GF-D8 (cell line): ENCODE data around the gene PREX1.

Source experiments
- DNase-seq: peaks from one replicate; lab custom pipeline; 2025; lab: John Stamatoyannopoulos, UW

Gene PREX1

GRCh38 chr20:48634641-48635040, 193.2 kb downstream of the PREX1 start:
- no peak for DNase-seq

DNA sequence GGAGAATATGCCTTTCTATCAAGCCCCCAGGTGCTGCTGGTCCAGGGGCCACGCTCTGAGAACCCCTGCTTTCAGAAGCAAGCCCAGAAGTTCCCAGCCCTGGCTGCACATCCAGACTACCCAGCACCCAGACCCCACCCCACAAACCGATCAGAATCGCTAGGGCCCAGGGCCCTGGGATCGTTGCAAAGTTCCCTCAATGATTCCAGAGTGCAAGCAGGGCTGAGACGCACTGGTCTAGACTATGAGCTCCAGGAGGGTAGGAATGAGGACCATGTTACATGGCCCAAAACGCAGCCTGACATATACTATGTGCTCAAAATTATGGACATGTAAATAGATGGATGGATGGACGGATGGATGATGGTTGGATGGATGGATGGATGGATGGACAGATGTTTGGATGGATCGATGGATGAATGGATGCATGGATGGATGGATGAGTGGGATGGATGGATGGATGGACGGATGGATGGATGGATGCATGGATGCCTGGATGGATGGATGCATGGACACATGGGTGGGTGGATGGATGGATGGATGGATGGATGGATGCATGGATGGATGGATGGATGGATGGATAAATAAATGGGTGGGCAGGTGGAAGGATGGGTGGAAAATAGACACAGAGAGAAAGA, 194.1 kb downstream of the PREX1 start:
- no peak for DNase-seq

- DNase-seq, result no peak
These were observed 194.8 kb downstream of the PREX1 start for GRCh38 chr20:48632825-48633619.

DNA sequence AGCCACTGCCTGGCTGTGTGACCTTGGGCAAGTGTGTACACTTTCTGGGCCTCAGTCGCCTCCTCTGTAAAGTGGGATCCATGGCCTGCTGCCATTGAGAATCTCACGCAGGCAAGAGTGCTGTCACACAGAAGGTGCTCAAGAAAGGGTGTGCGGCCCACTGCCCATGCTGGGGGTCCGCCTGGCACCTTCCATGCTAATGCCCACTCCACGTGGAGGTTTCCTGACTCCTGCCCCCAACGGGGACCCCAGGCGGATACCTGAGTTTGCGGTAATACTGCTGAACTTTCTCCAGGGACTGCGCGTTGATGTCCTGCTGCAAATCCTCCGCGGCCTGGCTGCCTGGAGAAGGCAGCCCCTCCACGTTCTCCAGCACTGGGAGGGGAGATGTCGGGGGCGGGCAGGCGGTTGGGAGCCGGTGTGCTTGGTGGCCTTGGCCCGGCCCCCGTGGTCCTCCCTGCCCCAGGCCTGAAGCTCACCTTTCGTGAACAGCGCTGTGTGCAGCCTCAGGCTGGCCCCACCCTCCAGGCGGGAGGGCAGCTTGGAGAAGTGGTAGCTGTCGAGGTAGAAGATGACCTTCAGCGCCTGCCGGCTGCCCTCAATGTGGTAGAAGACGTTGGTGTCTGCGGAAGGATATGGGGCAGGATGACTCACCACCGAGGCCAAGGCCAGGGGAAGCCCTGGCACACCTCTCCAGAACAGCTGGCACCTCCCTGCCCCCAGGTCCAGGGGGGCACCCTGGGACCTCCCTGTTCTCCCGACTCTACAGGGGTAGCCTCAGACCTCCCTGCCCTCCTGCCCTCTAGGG, 195.6 kb downstream of the PREX1 start:
- DNase-seq, result no peak

GRCh38 chr20:48631114-48632016, 196.4 kb downstream of the PREX1 start:
- DNase-seq, result no peak

DNA sequence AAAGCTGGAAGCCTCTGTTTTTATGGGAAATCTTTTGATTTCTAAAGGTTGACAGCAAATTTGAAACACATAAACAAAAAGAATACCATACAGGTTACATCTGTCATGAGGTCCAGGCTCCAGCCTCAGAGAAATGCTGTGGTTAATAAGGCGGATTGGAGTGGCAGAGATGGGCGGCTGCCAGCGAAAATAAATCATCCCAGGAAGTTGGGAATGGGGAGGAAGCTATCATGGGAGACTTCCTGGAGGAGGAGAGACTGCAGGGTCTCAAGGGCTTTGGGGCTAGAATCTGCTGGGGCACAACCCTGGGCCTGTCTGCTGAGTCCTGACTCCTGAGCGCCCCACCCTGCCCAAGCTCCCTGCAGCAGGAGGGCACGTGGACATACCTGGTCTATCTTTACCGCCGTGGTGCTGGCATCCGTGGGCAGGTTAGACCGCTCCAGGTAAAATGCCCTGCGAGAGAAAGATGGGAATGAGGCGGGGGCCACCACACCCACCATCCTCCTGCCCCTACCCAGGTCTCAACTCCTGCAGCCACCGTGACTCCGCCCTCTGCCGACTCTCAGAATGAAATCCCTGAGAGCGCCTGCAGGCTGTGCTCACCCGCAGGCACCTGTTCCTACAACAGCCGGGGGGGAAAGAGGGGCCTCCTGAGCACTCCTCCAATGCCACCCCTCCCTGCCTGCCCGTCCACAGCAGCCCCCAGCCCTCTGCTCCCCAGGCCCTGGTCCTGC, 197.3 kb downstream of the PREX1 start:
- DNase-seq, result no peak

- DNase-seq, result no peak
These were observed 197.9 kb downstream of the PREX1 start for GRCh38 chr20:48629960-48630315.

GRCh38 chr20:48629069-48629959, 198.5 kb downstream of the PREX1 start:
- DNase-seq, result no peak

GRCh38 chr20:48627737-48628128, 200.1 kb downstream of the PREX1 start:
- no peak for DNase-seq

GRCh38 chr20:48626938-48627736, 200.7 kb downstream of the PREX1 start:
- no peak for DNase-seq

- peak; percentile 89 for DNase-seq
These were observed 201.4 kb downstream of the PREX1 start for GRCh38 chr20:48626226-48626937.

GRCh38 chr20:48625136-48625900, 202.5 kb downstream of the PREX1 start:
- no peak for DNase-seq

DNA sequence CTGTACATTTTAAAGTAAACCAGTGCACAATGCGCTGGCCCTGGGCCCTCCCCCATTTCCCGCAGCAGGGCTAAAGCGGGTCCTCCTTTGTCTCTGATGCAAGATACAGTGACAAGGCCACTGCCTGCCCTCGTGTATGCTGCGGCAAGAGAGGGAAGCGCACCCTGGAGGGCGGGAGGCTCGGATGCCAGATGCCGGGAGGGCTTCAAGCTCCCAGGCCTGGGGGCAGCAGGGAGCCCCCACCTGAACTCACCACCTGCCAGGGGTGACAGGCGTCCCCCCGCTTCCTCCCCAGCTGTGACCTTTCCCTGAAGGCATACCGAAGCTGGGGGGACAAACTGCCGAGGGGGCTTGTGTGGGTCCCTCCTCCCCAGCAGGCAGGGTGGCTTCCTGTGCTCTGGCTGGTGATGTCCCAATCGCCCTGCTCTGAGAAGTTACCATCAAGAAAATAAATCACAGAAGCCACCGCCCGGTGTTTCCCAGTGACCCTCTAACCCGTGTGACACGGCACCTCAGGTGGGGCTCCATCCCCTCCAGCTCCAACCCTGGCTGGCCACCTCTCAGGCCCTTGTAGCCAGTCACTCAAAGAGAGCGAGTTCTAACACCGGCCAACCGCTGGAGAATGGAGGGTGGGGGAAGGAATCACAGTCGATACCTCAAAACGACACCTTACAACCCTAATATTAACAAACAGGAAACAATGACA, 203.3 kb downstream of the PREX1 start:
- no peak for DNase-seq

DNA sequence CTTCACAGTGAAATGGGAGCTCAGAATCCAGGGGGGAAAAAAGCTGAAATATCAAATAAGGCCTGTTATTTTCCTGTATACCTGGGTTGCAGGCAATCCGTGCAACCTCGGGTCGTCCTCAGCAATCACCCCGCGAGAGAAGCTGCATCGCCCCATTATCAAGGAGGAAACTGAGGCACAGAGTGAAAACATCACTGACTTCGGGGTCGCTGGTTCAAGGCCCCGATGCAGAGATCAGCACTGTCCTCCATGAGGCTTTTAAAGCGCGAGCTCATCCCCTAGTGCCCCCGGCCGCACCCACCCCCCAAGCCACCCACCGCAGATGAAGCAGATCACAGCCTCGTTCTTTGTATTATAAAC, 203.9 kb downstream of the PREX1 start:
- DNase-seq, result no peak

GRCh38 chr20:48623176-48623905, 204.5 kb downstream of the PREX1 start:
- no peak for DNase-seq

DNA sequence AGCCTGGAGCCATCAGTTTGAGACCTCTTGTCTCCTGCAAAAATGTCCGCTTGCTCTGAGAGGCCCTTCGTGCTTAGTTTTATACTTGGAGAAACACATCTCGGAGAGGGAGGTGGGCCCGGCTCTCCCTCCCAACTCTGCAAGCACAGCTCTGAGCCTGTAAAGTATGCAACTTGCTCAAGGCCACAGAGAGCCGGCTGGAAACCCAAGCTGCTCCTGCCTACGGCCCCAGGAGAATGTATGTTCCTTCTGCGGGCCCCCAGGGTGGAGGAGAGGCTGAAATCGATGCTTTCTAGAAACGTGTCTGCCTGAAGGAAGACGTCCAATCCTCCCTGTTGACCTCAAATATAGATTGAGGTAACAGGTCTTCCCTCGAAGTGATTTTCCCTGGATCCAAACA, 205.4 kb downstream of the PREX1 start:
- no peak for DNase-seq
